Keratinocyte (primary cell): ENCODE results near the gene SPDL1. TPM values are rescaled to one million over a fixed set of nuclear protein-coding genes. Genes with fewer than 3 reads are reported as not detected.

Source experiments
- DNase-seq: peaks from one replicate; pipeline ENCODE4 v3.0.0-alpha.2; 2011; ENCODE audit warnings: low read depth, missing footprints, low spot score
- FAIRE-seq: peaks from 2 replicates; lab custom pipeline; 2011; peaks lifted over from hg19 to GRCh38; lab: Jason Lieb, UNC
- H2AFZ ChIP-seq: 2 replicates; pipeline ENCODE4 v1.6.0; 2012; ENCODE audit warnings: low read length, control low read depth, inconsistent platforms; ENCODE audit not compliant: control insufficient read depth
- H3K27ac ChIP-seq: 2 replicates; pipeline ENCODE4 v1.5.1; 2011; ENCODE audit warnings: low read length; ENCODE audit not compliant: control insufficient read depth, insufficient read depth
- H3K27me3 ChIP-seq: 3 replicates; pipeline ENCODE4 v1.6.0; 2011; ENCODE audit warnings: low read length; ENCODE audit not compliant: control insufficient read depth, insufficient read depth; ENCODE audit errors: extremely low read depth
- H3K36me3 ChIP-seq, 2 experiments: 2 replicates in 1 of 2; 3 replicates in 1 of 2; pipeline ENCODE4 v1.5.1; 2011; ENCODE audit warnings: low read length in 2 of 2, mild to moderate bottlenecking in 1 of 2; ENCODE audit not compliant: control insufficient read depth in 2 of 2, insufficient read depth in 2 of 2; ENCODE audit errors: extremely low read depth in 1 of 2
- H3K4me1 ChIP-seq: 3 replicates; pipeline ENCODE4 v1.5.1; 2011; ENCODE audit warnings: low read length; ENCODE audit not compliant: control insufficient read depth, insufficient read depth; ENCODE audit errors: extremely low read depth
- H3K4me2 ChIP-seq: 3 replicates; pipeline ENCODE4 v1.6.0; 2011; ENCODE audit warnings: low read depth, low read length; ENCODE audit not compliant: control insufficient read depth, insufficient read depth; ENCODE audit errors: extremely low read depth
- H3K4me3 ChIP-seq, 3 experiments: fragments of 200-600 bp in 1 of 3; sonication (generic) in 1 of 3; 2 replicates in 2 of 3; 3 replicates in 1 of 3; pipeline ENCODE4 v1.5.1; 2011 to 2016; ENCODE audit warnings: low read length in 3 of 3, mild to moderate bottlenecking in 3 of 3, control low read depth in 2 of 3, inconsistent platforms in 1 of 3, low read depth in 1 of 3, mixed read lengths in 1 of 3, mixed run types in 1 of 3, moderate library complexity in 1 of 3; ENCODE audit not compliant: control insufficient read depth in 2 of 3, insufficient read depth in 2 of 3; ENCODE audit errors: extremely low read depth in 1 of 3
- H3K79me2 ChIP-seq: 2 replicates; pipeline ENCODE4 v1.6.0; 2012; ENCODE audit warnings: low read length; ENCODE audit not compliant: control insufficient read depth, insufficient read depth
- H3K9ac ChIP-seq: 3 replicates; pipeline ENCODE4 v1.6.0; 2011; ENCODE audit warnings: low read length; ENCODE audit not compliant: control insufficient read depth, insufficient read depth; ENCODE audit errors: extremely low read depth
- H3K9me1 ChIP-seq: 3 replicates; pipeline ENCODE4 v1.6.0; 2011; ENCODE audit warnings: low read length; ENCODE audit not compliant: control insufficient read depth, insufficient read depth; ENCODE audit errors: extremely low read depth
- H3K9me3 ChIP-seq: 2 replicates; pipeline ENCODE4 v1.5.1; 2012; ENCODE audit warnings: low read depth, low read length; ENCODE audit not compliant: control insufficient read depth
- H4K20me1 ChIP-seq: 3 replicates; pipeline ENCODE4 v1.6.0; 2011; ENCODE audit warnings: low read length; ENCODE audit not compliant: control insufficient read depth, insufficient read depth; ENCODE audit errors: extremely low read depth
- CTCF ChIP-seq, 3 experiments: IDR thresholded peaks in 1 of 3; conservative IDR thresholded peaks in 1 of 3; optimal IDR thresholded peaks in 1 of 3; 2 replicates in 2 of 3; 3 replicates in 1 of 3; pipeline versions ENCODE3 to v1.5.1; 2011; ENCODE audit warnings: low read length in 3 of 3, mild to moderate bottlenecking in 3 of 3, moderate library complexity in 2 of 3, control low read depth in 1 of 3, inconsistent platforms in 1 of 3; ENCODE audit not compliant: insufficient read depth in 2 of 3; ENCODE audit errors: extremely low read depth in 1 of 3
- EZH2 ChIP-seq: IDR thresholded peaks from one replicate; pipeline ENCODE4 v1.6.1; 2012; ENCODE audit warnings: inconsistent platforms, mild to moderate bottlenecking, low read length, moderate library complexity
- dilution Hi-C: fragments of 300-500 bp; cut with MboI; formaldehyde crosslinking; loops from one replicate; pipeline ENCODE4 v1.7.0; 2020; ENCODE audit warnings: low sequenced_read_pairs; ENCODE audit not compliant: extremely low pct_ligation_motif_present
- polyA plus RNA-seq, 5 experiments: library from polyadenylated mRNA; depleted of rRNA in 3 of 5; stranded (reverse) in 3 of 5; stranded (forward) in 1 of 5; unstranded in 1 of 5; fragments of >200 nt; gene quantifications; 1 replicate in 1 of 5; 2 replicates in 3 of 5; 3 replicates in 1 of 5; pipeline versions ENCODE4 v1.2.1 to v1.2.3, GENCODE V29; 2011 to 2012; ENCODE audit warnings: missing spikeins in 2 of 5, low read depth in 1 of 5, low replicate concordance in 1 of 5

SPDL1 gene
- polyA plus RNA-seq, 1 donor (not counting 4 experiments of a cell fraction or from before 2014, with no cell fraction given): 24.6 TPM

GRCh38 chr5:169557838-169558237, 25.7 kb upstream of the SPDL1 start:
- no peak overlapping the region for H3K9ac ChIP-seq
- no peak overlapping the region for H3K4me3 ChIP-seq
- H3K9me1 ChIP-seq: no peaks in the 10 kb centered on the region
- no peak overlapping the region for H2AFZ ChIP-seq
- dilution Hi-C loops: no loop called here
- H3K4me1 ChIP-seq: no peaks in the 10 kb centered on the region
- H3K36me3 ChIP-seq: no peaks in the 10 kb centered on the region
- H3K79me2 ChIP-seq: no peaks in the 10 kb centered on the region
- no peaks in the 10 kb centered on the region for H4K20me1 ChIP-seq
- H3K27me3 ChIP-seq: no peaks in the 10 kb centered on the region
- TF ChIP-seq EZH2 (no peak), CTCF (optimal IDR thresholded peaks at IDR 0.05 in 1 of 3, IDR thresholded peaks at IDR 0.05 in 1 of 3, conservative IDR thresholded peaks at IDR 0.05 in 1 of 3; ENCODE audit: extremely low read depth in 1 of 3, insufficient read depth in 2 of 3, low read length in 3 of 3) (no peak)
- H3K27ac ChIP-seq: no peak overlapping the region
- FAIRE-seq: no peak
- no peaks in the 10 kb centered on the region for H3K9me3 ChIP-seq
- no peak for DNase-seq
- no peak overlapping the region for H3K4me2 ChIP-seq

- Histone ChIP-seq H3K9ac (no peak overlapping the region), H3K27me3 (no peaks in the 10 kb centered on the region), H2AFZ (no peak overlapping the region), H3K9me1 (no peaks in the 10 kb centered on the region), H3K4me1 (no peaks in the 10 kb centered on the region), H3K36me3 (no peaks in the 10 kb centered on the region), H3K4me2 (no peak overlapping the region), H3K79me2 (no peaks in the 10 kb centered on the region), H3K4me3 (no peak overlapping the region), H4K20me1 (no peaks in the 10 kb centered on the region), H3K27ac (no peak overlapping the region), H3K9me3 (no peaks in the 10 kb centered on the region)
- dilution Hi-C loops: no loop called here
- DNase-seq (no peak), FAIRE-seq (no peak)
- TF ChIP-seq EZH2 (no peak), CTCF (optimal IDR thresholded peaks at IDR 0.05 in 1 of 3, IDR thresholded peaks at IDR 0.05 in 1 of 3, conservative IDR thresholded peaks at IDR 0.05 in 1 of 3; ENCODE audit: extremely low read depth in 1 of 3, insufficient read depth in 2 of 3, low read length in 3 of 3) (no peak)
Measured at GRCh38 chr5:169561893-169562292, 21.7 kb upstream of the SPDL1 start.
